K562 (cell line): Measurements from ENCODE around the gene ATP6V0E1. TPM values are rescaled to one million over a fixed set of nuclear protein-coding genes. Genes with fewer than 3 reads are reported as not detected.

Source experiments
- ATAC-seq: fragments of 200-7000 bp; cut with Tn5 transposase; 3 replicates; pipeline ENCODE4 v1.9.1; 2020; ENCODE audit warnings: moderate library complexity
- BruUV-seq: library from RNA; stranded (reverse); fragments of 400-500 nt; replicated peaks from 2 replicates; lab custom pipeline; 2021; lab: Mats Ljungman, UMichigan
- CTCF ChIA-PET: fragments of 300-600 bp; formaldehyde crosslinking; extraction: SDS; loops from one replicate; lab custom pipeline; 2021; ENCODE audit warnings: low intra/inter-chr PET ratio; lab: Yijun Ruan, JAX
- POLR2A ChIA-PET: fragments of 300-600, 350-650 bp; sonication (Branson Sonifier 250); formaldehyde crosslinking; extraction: SDS; loops from one replicate; lab custom pipeline; 2021; ENCODE audit warnings: antibody characterized with exemption, inconsistent platforms; lab: Yijun Ruan, JAX
- DNase-seq, 4 experiments: peaks; one replicate each; pipeline versions ENCODE4 v3.0.0 to v3.0.0-alpha.2; 2011 to 2018; ENCODE audit warnings: low spot score in 3 of 4, mixed read lengths in 3 of 4; ENCODE audit errors: extremely low read depth in 1 of 4
- FAIRE-seq: peaks from 2 replicates; lab custom pipeline; 2011; peaks lifted over from hg19 to GRCh38; lab: Jason Lieb, UNC
- H2AFZ ChIP-seq: 2 replicates; pipeline ENCODE4 v1.6.0; 2011; ENCODE audit warnings: low read depth, low read length, control low read depth, inconsistent platforms
- H3K27ac ChIP-seq: fragments of 200-600 bp; 3 replicates; pipeline ENCODE4 v1.8.0; 2011; ENCODE audit warnings: low read depth, mild to moderate bottlenecking, control low read depth, inconsistent platforms, low read length, moderate library complexity, mixed read lengths; ENCODE audit errors: extremely low read depth
- H3K27me3 ChIP-seq, 2 experiments: fragments of 300-600 bp in 1 of 2; 2 replicates in 1 of 2; 3 replicates in 1 of 2; pipeline versions ENCODE4 v1.6.0 to v1.8.0; 2011; ENCODE audit warnings: inconsistent platforms in 2 of 2, low read length in 2 of 2, mild to moderate bottlenecking in 1 of 2, mixed read lengths in 1 of 2, moderate library complexity in 1 of 2; ENCODE audit not compliant: control insufficient read depth in 2 of 2, insufficient read depth in 2 of 2
- H3K36me3 ChIP-seq: fragments of 300-600 bp; 3 replicates; pipeline ENCODE4 v1.8.0; 2011; ENCODE audit warnings: mild to moderate bottlenecking, low read length, inconsistent platforms; ENCODE audit not compliant: control insufficient read depth, insufficient read depth
- H3K4me1 ChIP-seq, 2 experiments: fragments of 200-600 bp in 1 of 2; replicated peaks in 1 of 2; 2 replicates in 1 of 2; 3 replicates in 1 of 2; pipeline versions ENCODE4 v1.5.1 to v1.8.0; 2011; ENCODE audit warnings: inconsistent platforms in 2 of 2, low read length in 2 of 2, mild to moderate bottlenecking in 1 of 2, mixed read lengths in 1 of 2, moderate library complexity in 1 of 2; ENCODE audit not compliant: control insufficient read depth in 2 of 2, insufficient read depth in 2 of 2
- H3K4me2 ChIP-seq: 2 replicates; pipeline ENCODE4 v1.6.1; 2011; ENCODE audit warnings: low read length, control low read depth, inconsistent platforms, mixed read lengths; ENCODE audit not compliant: insufficient read depth
- H3K4me3 ChIP-seq: fragments of 200-600 bp; sonication (generic), shearing (Covaris generic); 2 replicates; pipeline ENCODE4 v1.5.1; 2016; ENCODE audit warnings: control low read depth, inconsistent platforms
- H3K79me2 ChIP-seq: fragments of 200-600 bp; 3 replicates; pipeline ENCODE4 v1.8.0; 2011; ENCODE audit warnings: low read length, inconsistent platforms; ENCODE audit not compliant: control insufficient read depth, insufficient read depth
- H3K9ac ChIP-seq, 2 experiments: 2 replicates each; pipeline versions ENCODE4 v1.6.0 to v1.6.1; 2011; ENCODE audit warnings: low read depth in 2 of 2, low read length in 2 of 2, control low read depth in 1 of 2, inconsistent platforms in 1 of 2, mild to moderate bottlenecking in 1 of 2, mixed read lengths in 1 of 2; ENCODE audit not compliant: insufficient read depth in 1 of 2
- H3K9me1 ChIP-seq: one replicate; pipeline ENCODE4 v1.6.0; 2011; ENCODE audit warnings: inconsistent platforms, mild to moderate bottlenecking, low read length, moderate library complexity; ENCODE audit not compliant: control insufficient read depth, insufficient read depth
- H3K9me3 ChIP-seq: replicated peaks from 2 replicates; pipeline ENCODE4 v1.5.1; 2011; ENCODE audit warnings: low read depth, low read length, inconsistent platforms; ENCODE audit not compliant: control insufficient read depth, insufficient read depth
- H4K20me1 ChIP-seq: replicated peaks from 2 replicates; pipeline ENCODE4 v1.6.1; 2011; ENCODE audit warnings: low read length, inconsistent platforms, mixed read lengths; ENCODE audit not compliant: control insufficient read depth, insufficient read depth
- ARNT ChIP-seq, 2 experiments: fragments of 450-650 bp; IDR thresholded peaks; 2 replicates each; pipeline ENCODE4 v1.6.1; 2016; ENCODE audit warnings: mild to moderate bottlenecking in 1 of 2
- C11orf30 ChIP-seq: fragments of 450-650 bp; IDR thresholded peaks from 2 replicates; pipeline ENCODE4 v1.6.1; 2016; ENCODE audit warnings: low read depth, mild to moderate bottlenecking
- HNRNPUL1 ChIP-seq: fragments of 200-400 bp; formaldehyde crosslinking; IDR thresholded peaks from 2 replicates; pipeline ENCODE4 v1.6.1; 2017; ENCODE audit warnings: low read length
- KLF13 ChIP-seq: fragments of 450-650 bp; IDR thresholded peaks from 2 replicates; pipeline ENCODE4 v1.6.1; 2016; ENCODE audit warnings: missing genetic modification characterization, low read depth, mild to moderate bottlenecking, missing compliant biosample characterization, moderate library complexity, borderline replicate concordance
- SUPT5H ChIP-seq: fragments of 450-650 bp; IDR thresholded peaks from 2 replicates; pipeline ENCODE4 v1.6.1; 2016
- ZNF174 ChIP-seq: fragments of 250-450 bp; sonication (Bioruptor Pico); IDR thresholded peaks from 2 replicates; pipeline ENCODE4 v1.4.0; 2020; ENCODE audit warnings: mild to moderate bottlenecking
- ZNF436 ChIP-seq: fragments of 250-450, 450-650 bp; sonication (Bioruptor Pico); formaldehyde crosslinking; IDR thresholded peaks from 2 replicates; pipeline ENCODE4 v1.7.0; 2020; ENCODE audit warnings: mild to moderate bottlenecking
- ZNF707 ChIP-seq: fragments of 250-450 bp; sonication (Bioruptor Pico); conservative IDR thresholded peaks from 2 replicates; pipeline ENCODE4 v1.8.0; 2022; ENCODE audit warnings: inconsistent platforms, mild to moderate bottlenecking, moderate library complexity
- ZNF778 ChIP-seq: fragments of 450-650 bp; formaldehyde crosslinking; IDR thresholded peaks from 2 replicates; pipeline ENCODE4 v1.4.0; 2020; ENCODE audit warnings: mild to moderate bottlenecking, moderate library complexity
- WGBS: fragments of 100-300 bp; shearing (Covaris generic); methylation state at CpG from one replicate; pipeline ENCODE4 v1.1.6; 2016; ENCODE audit warnings: low coverage, mixed read lengths; ENCODE audit not compliant: insufficient coverage; ENCODE audit errors: missing lambda C conversion rate; 5-methylcytosine and 5-hydroxymethylcytosine counted together
- in situ Hi-C: fragments of 300-500 bp; cut with MboI; formaldehyde crosslinking; loops from 4 replicates; pipeline ENCODE4 v1.15.0; 2018; ENCODE audit warnings: inconsistent platforms, mixed read lengths
- intact Hi-C: fragments of 100-400 bp; cut with micrococcal nuclease; formaldehyde crosslinking; loops from 2 replicates; pipeline ENCODE4 v1.14.2; 2022
- polyA plus RNA-seq, 8 experiments: library from polyadenylated mRNA; depleted of rRNA in 4 of 8; stranded (reverse) in 5 of 8; unstranded in 3 of 8; fragments of >200 nt; fragmentation: Nextera tagmentation in 2 of 8; fragmentation: Illumina TruSeq in 1 of 8; extraction: Ambion mirVana in 2 of 8; extraction: Trizol in 1 of 8; gene quantifications; 2 replicates each; pipeline versions ENCODE4 v1.2.1 to v1.2.3, GENCODE V29; 2011 to 2014; ENCODE audit warnings: inconsistent platforms in 1 of 8, missing spikeins in 1 of 8
- total RNA-seq, 7 experiments: library from RNA; depleted of rRNA in 6 of 7; stranded (reverse); fragments of >200 nt in 6 of 7; fragmentation: Illumina TruSeq in 2 of 7; extraction: Trizol in 2 of 7; gene quantifications; 2 replicates each; pipeline versions ENCODE4 v1.2.1 to v1.2.3, GENCODE V29; 2011 to 2021; ENCODE audit warnings: low replicate concordance in 1 of 7

Gene ATP6V0E1
- total and polyA plus RNA-seq, 9 of the 15 experiments (the other 6 are each of a cell fraction or from before 2014, with no cell fraction given): 63.8 to 395 (median 112) TPM

GRCh38 chr5:172951371-172952033 lies 32.1 kb upstream of the ATP6V0E1 start:
- DNase-seq: no peak
- ChIA-PET POLR2A (interaction anchor here (0.6 to 1.6 kb wide), 4 partner anchors 8 to 653 kb away, joined by 3 to 4 read pairs (median 3); partner anchors contain the start of gene RPL26L1), CTCF (no interaction called here)
- in situ Hi-C loops (no loop called here), intact Hi-C loops (no loop called here)
- Histone ChIP-seq H3K4me1 (peaks cover 0 to 4% of the 10 kb centered on the region in 2 experiments; a peak in 1 of 5 replicates), H3K27ac (no peak overlapping the region), H2AFZ (no peak overlapping the region), H3K4me3 (no peak overlapping the region), H3K4me2 (no peak overlapping the region), H4K20me1 (no peaks in the 10 kb centered on the region), H3K36me3 (peaks cover 4% of the 10 kb centered on the region; the same call in 1 of the 3 replicates), H3K9ac (no peak overlapping the region), H3K9me1 (no peaks in the 10 kb centered on the region), H3K9me3 (no peaks in the 10 kb centered on the region), H3K79me2 (no peaks in the 10 kb centered on the region), H3K27me3 (no peaks in the 10 kb centered on the region)
- FAIRE-seq: no peak
- TF ChIP-seq ZNF436 (CRISPR knock-in tag) (no peak), HNRNPUL1 (no peak), ARNT (IDR thresholded peaks at IDR 0.05) (no peak), ZNF707 (CRISPR knock-in tag) (no peak)
- WGBS: 43% methylated on average over 9 of the region's 11 CpGs
- ATAC-seq: no peak
- TSS peak; percentile 63 for BruUV-seq

- BruUV-seq: no TSS peak
- intact Hi-C loops (no loop called here), in situ Hi-C loops (no loop called here)
- H3K4me3 ChIP-seq: no peak overlapping the region
- peaks cover 0 to 4% of the 10 kb centered on the region in 2 experiments; a peak in 1 of 5 replicates for H3K4me1 ChIP-seq
- FAIRE-seq: no peak
- no peak for ATAC-seq
- no peaks in the 10 kb centered on the region for H3K9me1 ChIP-seq
- H3K79me2 ChIP-seq: no peaks in the 10 kb centered on the region
- ChIA-PET CTCF (no interaction called here), POLR2A (interaction anchor here (0.6 to 1.6 kb wide), 3 partner anchors 9 to 182 kb away, joined by 3 read pairs; no protein-coding TSS in a partner anchor)
- no peak overlapping the region for H3K4me2 ChIP-seq
- no peak for DNase-seq
- peaks cover 2% of the 10 kb centered on the region; the same call in 1 of the 3 replicates for H3K36me3 ChIP-seq
- TF ChIP-seq ZNF778 (CRISPR knock-in tag) (no peak), SUPT5H (no peak), KLF13 (tag) (no peak), ZNF174 (no peak), C11orf30 (no peak)
- no peak overlapping the region for H2AFZ ChIP-seq
- 72% methylated on average over 4 of the region's 4 CpGs for WGBS
- H3K27me3 ChIP-seq: no peaks in the 10 kb centered on the region
- H4K20me1 ChIP-seq: no peaks in the 10 kb centered on the region
- no peak overlapping the region for H3K27ac ChIP-seq
- no peak overlapping the region for H3K9ac ChIP-seq
- no peaks in the 10 kb centered on the region for H3K9me3 ChIP-seq
Observed at GRCh38 chr5:172952034-172952511, 31.5 kb upstream of the ATP6V0E1 start.
